ENCODE measurements around the gene OR7C2. TPM values are rescaled to one million over a fixed set of nuclear protein-coding genes. Genes with fewer than 3 reads are reported as not detected.

Gene OR7C2
- total RNA-seq, result not detected in 2 replicates
- not detected in 2 replicates for polyA plus RNA-seq
- not detected in 2 replicates for polyA plus RNA-seq (2012)
- polyA minus RNA-seq (ENCODE audit: low replicate concordance), result not detected in 2 replicates

DNA sequence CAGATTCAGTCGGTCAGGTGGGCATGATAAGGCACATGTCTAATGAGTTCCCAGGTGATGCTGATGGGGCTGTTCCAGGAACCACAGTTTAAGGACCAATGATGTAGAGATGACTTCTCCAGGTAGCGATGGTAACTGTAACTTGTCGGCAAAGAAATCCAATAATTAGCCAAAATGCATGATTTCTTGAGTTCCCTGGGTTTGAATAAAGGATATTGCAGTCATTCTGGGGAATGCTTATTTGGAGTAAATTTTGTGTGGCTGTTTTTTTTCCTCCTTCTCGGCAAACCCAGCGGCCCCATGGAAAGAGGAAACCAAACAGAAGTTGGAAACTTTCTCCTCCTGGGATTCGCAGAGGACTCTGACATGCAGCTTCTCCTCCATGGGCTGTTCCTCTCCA is at the start of gene OR7C2:
TSS of gene OR7C2 (plus strand) at position 301 of the 400 bp plus-strand sequence. CDS start at position 301, 0 bp downstream.
- no peak for DNase-seq (ENCODE audit: low read depth in 2 of 2)
- no peaks in the 10 kb centered on the region for H4K20me1 ChIP-seq (ENCODE audit: control insufficient read depth, extremely low read depth, insufficient read depth, low read length)
- H2AFZ ChIP-seq (ENCODE audit: low read length), result no peak within 1 kb of the TSS
- no peaks in the 10 kb centered on the region for H3K27me3 ChIP-seq (ENCODE audit: control insufficient read depth, insufficient read depth, low read length)
- no peaks in the 10 kb centered on the region for H3K79me2 ChIP-seq (ENCODE audit: control insufficient read depth, insufficient read depth, low read length)
- no peak within 1 kb of the TSS for H3K4me3 ChIP-seq (replicated peaks in 1 of 4; ENCODE audit: control extremely low read depth in 1 of 4, insufficient read depth in 1 of 4, low read depth in 3 of 4, low read length in 4 of 4)
- H3K9me3 ChIP-seq (ENCODE audit: control insufficient read depth, insufficient read depth, low read depth, low read length), result no peaks in the 10 kb centered on the region
- H3K4me1 ChIP-seq (ENCODE audit: control insufficient read depth, extremely low read depth, insufficient read depth, low read length), result no peaks in the 10 kb centered on the region
- TF ChIP-seq, protein P1, sequence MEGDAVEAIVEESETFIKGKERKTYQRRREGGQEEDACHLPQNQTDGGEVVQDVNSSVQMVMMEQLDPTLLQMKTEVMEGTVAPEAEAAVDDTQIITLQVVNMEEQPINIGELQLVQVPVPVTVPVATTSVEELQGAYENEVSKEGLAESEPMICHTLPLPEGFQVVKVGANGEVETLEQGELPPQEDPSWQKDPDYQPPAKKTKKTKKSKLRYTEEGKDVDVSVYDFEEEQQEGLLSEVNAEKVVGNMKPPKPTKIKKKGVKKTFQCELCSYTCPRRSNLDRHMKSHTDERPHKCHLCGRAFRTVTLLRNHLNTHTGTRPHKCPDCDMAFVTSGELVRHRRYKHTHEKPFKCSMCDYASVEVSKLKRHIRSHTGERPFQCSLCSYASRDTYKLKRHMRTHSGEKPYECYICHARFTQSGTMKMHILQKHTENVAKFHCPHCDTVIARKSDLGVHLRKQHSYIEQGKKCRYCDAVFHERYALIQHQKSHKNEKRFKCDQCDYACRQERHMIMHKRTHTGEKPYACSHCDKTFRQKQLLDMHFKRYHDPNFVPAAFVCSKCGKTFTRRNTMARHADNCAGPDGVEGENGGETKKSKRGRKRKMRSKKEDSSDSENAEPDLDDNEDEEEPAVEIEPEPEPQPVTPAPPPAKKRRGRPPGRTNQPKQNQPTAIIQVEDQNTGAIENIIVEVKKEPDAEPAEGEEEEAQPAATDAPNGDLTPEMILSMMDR (conservative IDR thresholded peaks at IDR 0.05 in 1 of 2, IDR thresholded peaks at IDR 0.05 in 1 of 2; ENCODE audit: low read depth in 1 of 2, low read length in 2 of 2), result no peak
- no peak for TF ChIP-seq EZH2 (IDR thresholded peaks at IDR 0.05; ENCODE audit: low read length, missing control alignments)
- H3K27ac ChIP-seq (ENCODE audit: insufficient read depth, low read length), result no peak within 1 kb of the TSS
- no peak within 1 kb of the TSS for H3K4me2 ChIP-seq (ENCODE audit: extremely low read depth, insufficient read depth, low read length)
- H3K36me3 ChIP-seq (ENCODE audit: control insufficient read depth, insufficient read depth, low read length), result no peaks in the 10 kb centered on the region
- no peak within 1 kb of the TSS for H3K9ac ChIP-seq (ENCODE audit: insufficient read depth, low read length)

DNA sequence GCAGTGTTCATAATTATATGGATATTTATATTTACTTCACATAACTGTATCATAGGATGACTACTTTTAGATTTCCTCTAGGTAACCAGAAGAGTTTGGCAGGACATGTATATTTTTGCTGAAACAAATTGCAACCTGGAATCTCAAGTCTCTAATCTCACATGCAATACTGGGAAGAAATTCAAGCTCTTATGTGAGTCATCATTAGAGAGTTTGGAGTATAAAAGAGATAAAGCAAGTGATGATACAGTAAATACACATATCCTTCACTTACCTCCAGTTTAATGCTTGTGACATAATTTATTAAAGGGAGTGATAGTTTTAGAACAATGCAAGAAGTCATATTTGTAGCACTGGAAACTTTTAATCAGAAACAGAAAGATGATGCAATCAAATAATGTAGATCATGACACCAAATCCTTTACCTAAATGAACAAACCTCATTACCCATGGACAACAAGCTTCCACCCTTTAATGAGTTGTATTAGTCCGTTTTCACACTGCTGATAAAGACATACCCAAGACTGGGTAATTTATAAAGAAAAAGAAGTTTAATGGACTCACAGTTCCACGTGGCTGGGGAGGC is 39.5 kb upstream of the OR7C2 start:
- H3K27ac ChIP-seq (ENCODE audit: insufficient read depth, low read length), result no peak overlapping the region
- DNase-seq (ENCODE audit: low read depth in 2 of 2), result no peak
- no peak overlapping the region for H3K9ac ChIP-seq (ENCODE audit: insufficient read depth, low read length)
- no peak overlapping the region for H3K4me3 ChIP-seq (replicated peaks in 1 of 4; ENCODE audit: control extremely low read depth in 1 of 4, insufficient read depth in 1 of 4, low read depth in 3 of 4, low read length in 4 of 4)
- H3K36me3 ChIP-seq (ENCODE audit: control insufficient read depth, insufficient read depth, low read length), result no peaks in the 10 kb centered on the region
- no peaks in the 10 kb centered on the region for H3K4me1 ChIP-seq (ENCODE audit: control insufficient read depth, extremely low read depth, insufficient read depth, low read length)
- no peaks in the 10 kb centered on the region for H3K79me2 ChIP-seq (ENCODE audit: control insufficient read depth, insufficient read depth, low read length)
- no peaks in the 10 kb centered on the region for H3K9me3 ChIP-seq (ENCODE audit: control insufficient read depth, insufficient read depth, low read depth, low read length)
- no peak overlapping the region for H2AFZ ChIP-seq (ENCODE audit: low read length)
- no peaks in the 10 kb centered on the region for H3K27me3 ChIP-seq (ENCODE audit: control insufficient read depth, insufficient read depth, low read length)
- TF ChIP-seq EZH2 (IDR thresholded peaks at IDR 0.05; ENCODE audit: low read length, missing control alignments), result no peak
- TF ChIP-seq, protein P1 (conservative IDR thresholded peaks at IDR 0.05 in 1 of 2, IDR thresholded peaks at IDR 0.05 in 1 of 2; ENCODE audit: low read depth in 1 of 2, low read length in 2 of 2), result no peak
- H4K20me1 ChIP-seq (ENCODE audit: control insufficient read depth, extremely low read depth, insufficient read depth, low read length), result no peaks in the 10 kb centered on the region
- H3K4me2 ChIP-seq (ENCODE audit: extremely low read depth, insufficient read depth, low read length), result no peak overlapping the region

- Histone ChIP-seq H3K79me2 (ENCODE audit: control insufficient read depth, insufficient read depth, low read length) (no peaks in the 10 kb centered on the region), H3K36me3 (ENCODE audit: control insufficient read depth, insufficient read depth, low read length) (no peaks in the 10 kb centered on the region), H3K27me3 (ENCODE audit: control insufficient read depth, insufficient read depth, low read length) (no peaks in the 10 kb centered on the region), H3K9me3 (ENCODE audit: control insufficient read depth, insufficient read depth, low read depth, low read length) (no peaks in the 10 kb centered on the region), H2AFZ (ENCODE audit: low read length) (no peak overlapping the region), H4K20me1 (ENCODE audit: control insufficient read depth, extremely low read depth, insufficient read depth, low read length) (no peaks in the 10 kb centered on the region), H3K4me1 (ENCODE audit: control insufficient read depth, extremely low read depth, insufficient read depth, low read length) (no peaks in the 10 kb centered on the region), H3K9ac (ENCODE audit: insufficient read depth, low read length) (no peak overlapping the region), H3K27ac (ENCODE audit: insufficient read depth, low read length) (no peak overlapping the region), H3K4me3 (replicated peaks in 1 of 4; ENCODE audit: control extremely low read depth in 1 of 4, insufficient read depth in 1 of 4, low read depth in 3 of 4, low read length in 4 of 4) (no peak overlapping the region), H3K4me2 (ENCODE audit: extremely low read depth, insufficient read depth, low read length) (no peak overlapping the region)
- no peak for TF ChIP-seq EZH2 (IDR thresholded peaks at IDR 0.05; ENCODE audit: low read length, missing control alignments)
- DNase-seq (ENCODE audit: low read depth in 2 of 2), result no peak
Observed at GRCh38 chr19:14906711-14907110, 34.6 kb upstream of the OR7C2 start.

Data from fibroblast of lung (primary cell).